GM19468 (cell line): ENCODE results near the gene PTH2.

ENCODE experiments used
- ATAC-seq: cut with Tn5 transposase; IDR thresholded peaks from one replicate; pipeline ENCODE4 v1.9.1; 2021; ENCODE audit warnings: mild to moderate bottlenecking, moderate library complexity, moderate number of reproducible peaks; ENCODE audit not compliant: unreplicated experiment; ENCODE audit errors: extremely low read depth

PTH2 gene

GRCh38 chr19:49415810-49416200, 7.4 kb downstream of the PTH2 start:
- ATAC-seq = no peak

GRCh38 chr19:49415102-49415809, 8.0 kb downstream of the PTH2 start:
- no peak for ATAC-seq

GRCh38 chr19:49414256-49414655, 9.0 kb downstream of the PTH2 start:
- ATAC-seq = no peak

- ATAC-seq = no peak
Observed at GRCh38 chr19:49413348-49413747, 9.9 kb downstream of the PTH2 start.

GRCh38 chr19:49411681-49412326, 11.4 kb downstream of the PTH2 start:
- no peak for ATAC-seq

GRCh38 chr19:49409441-49410029, 13.7 kb downstream of the PTH2 start:
- no peak for ATAC-seq

GRCh38 chr19:49408816-49409440, 14.3 kb downstream of the PTH2 start:
- no peak for ATAC-seq

GRCh38 chr19:49407482-49408015, 15.7 kb downstream of the PTH2 start:
- no peak for ATAC-seq

- ATAC-seq = no peak
Observed at GRCh38 chr19:49407079-49407478, 16.2 kb downstream of the PTH2 start.

- no peak for ATAC-seq
Observed at GRCh38 chr19:49403404-49404187, 19.6 kb downstream of the PTH2 start.

GRCh38 chr19:49400029-49400428, 23.2 kb downstream of the PTH2 start:
- no peak for ATAC-seq

GRCh38 chr19:49398931-49399330, 24.3 kb downstream of the PTH2 start:
- ATAC-seq = no peak

- no peak for ATAC-seq
Observed at GRCh38 chr19:49398001-49398615, 25.1 kb downstream of the PTH2 start.

GRCh38 chr19:49396738-49397505, 26.3 kb downstream of the PTH2 start:
- ATAC-seq = no peak

- no peak for ATAC-seq
Observed at GRCh38 chr19:49395581-49396407, 27.4 kb downstream of the PTH2 start.

GRCh38 chr19:49393881-49394280, 29.4 kb downstream of the PTH2 start:
- ATAC-seq = no peak

GRCh38 chr19:49391581-49392399, 31.5 kb downstream of the PTH2 start:
- no peak for ATAC-seq
